HCT116 (cell line): Measurements from ENCODE around the gene CAPRIN1.

Experiments
- CEBPB ChIP-seq: IDR thresholded peaks from 2 replicates; pipeline ENCODE4 v1.6.1; 2012; ENCODE audit warnings: low read depth
- EZH2 ChIP-seq: fragments of 200-600 bp; sonication (generic); IDR thresholded peaks from 2 replicates; pipeline ENCODE4 v1.6.1; 2017; ENCODE audit warnings: antibody characterized with exemption, mixed run types
- FOSL1 ChIP-seq: IDR thresholded peaks from 2 replicates; pipeline ENCODE4 v1.6.1; 2012; ENCODE audit warnings: low read depth
- JUND ChIP-seq: IDR thresholded peaks from 2 replicates; pipeline ENCODE4 v1.6.1; 2012
- POLR2A ChIP-seq: IDR thresholded peaks from 2 replicates; pipeline ENCODE4 v1.7.0; 2011; ENCODE audit warnings: borderline replicate concordance; ENCODE audit not compliant: insufficient read depth, insufficient read length; ENCODE audit errors: extremely low read depth
- POLR2AphosphoS5 ChIP-seq: IDR thresholded peaks from 2 replicates; pipeline ENCODE4 v1.6.1; 2011; ENCODE audit warnings: mild to moderate bottlenecking, low read depth, low read length, moderate library complexity
- RAD21 ChIP-seq: IDR thresholded peaks from 2 replicates; pipeline ENCODE4 v1.6.1; 2012; ENCODE audit warnings: low read depth, mild to moderate bottlenecking
- REST ChIP-seq: IDR thresholded peaks from 2 replicates; pipeline ENCODE4 v1.6.1; 2012; ENCODE audit warnings: low read depth
- SP1 ChIP-seq: IDR thresholded peaks from 2 replicates; pipeline ENCODE4 v1.6.1; 2012; ENCODE audit warnings: low read depth
- ZNF274 ChIP-seq: fragments of 200-500 bp; sonication (Bioruptor generic); IDR thresholded peaks from 2 replicates; pipeline ENCODE4 v1.6.1; 2014; ENCODE audit warnings: mild to moderate bottlenecking, low read depth, low read length, inconsistent platforms
- TF ChIP-seq, protein P1 (sequence below), 3 experiments: fragments of 200-600 bp in 1 of 3; sonication (generic) in 1 of 3; IDR thresholded peaks in 2 of 3; conservative IDR thresholded peaks in 1 of 3; 2 replicates each; pipeline ENCODE4 v1.5.1; 2012 to 2017; ENCODE audit warnings: low read depth in 2 of 3, low read length in 2 of 3, antibody characterized with exemption in 1 of 3, borderline replicate concordance in 1 of 3, control low read depth in 1 of 3, mild to moderate bottlenecking in 1 of 3, mixed read lengths in 1 of 3, mixed run types in 1 of 3, moderate library complexity in 1 of 3; ENCODE audit not compliant: insufficient read depth in 1 of 3
- TF ChIP-seq, protein P2 (sequence below): IDR thresholded peaks from 2 replicates; pipeline ENCODE4 v1.6.1; 2012

- no peak for TF ChIP-seq SP1
- TF ChIP-seq EZH2: no peak
- no peak for TF ChIP-seq POLR2A
- TF ChIP-seq, protein P1, sequence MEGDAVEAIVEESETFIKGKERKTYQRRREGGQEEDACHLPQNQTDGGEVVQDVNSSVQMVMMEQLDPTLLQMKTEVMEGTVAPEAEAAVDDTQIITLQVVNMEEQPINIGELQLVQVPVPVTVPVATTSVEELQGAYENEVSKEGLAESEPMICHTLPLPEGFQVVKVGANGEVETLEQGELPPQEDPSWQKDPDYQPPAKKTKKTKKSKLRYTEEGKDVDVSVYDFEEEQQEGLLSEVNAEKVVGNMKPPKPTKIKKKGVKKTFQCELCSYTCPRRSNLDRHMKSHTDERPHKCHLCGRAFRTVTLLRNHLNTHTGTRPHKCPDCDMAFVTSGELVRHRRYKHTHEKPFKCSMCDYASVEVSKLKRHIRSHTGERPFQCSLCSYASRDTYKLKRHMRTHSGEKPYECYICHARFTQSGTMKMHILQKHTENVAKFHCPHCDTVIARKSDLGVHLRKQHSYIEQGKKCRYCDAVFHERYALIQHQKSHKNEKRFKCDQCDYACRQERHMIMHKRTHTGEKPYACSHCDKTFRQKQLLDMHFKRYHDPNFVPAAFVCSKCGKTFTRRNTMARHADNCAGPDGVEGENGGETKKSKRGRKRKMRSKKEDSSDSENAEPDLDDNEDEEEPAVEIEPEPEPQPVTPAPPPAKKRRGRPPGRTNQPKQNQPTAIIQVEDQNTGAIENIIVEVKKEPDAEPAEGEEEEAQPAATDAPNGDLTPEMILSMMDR (IDR thresholded peaks at IDR 0.05 in 2 of 3, conservative IDR thresholded peaks at IDR 0.05 in 1 of 3; ENCODE audit: borderline replicate concordance in 1 of 3, insufficient read depth in 1 of 3, low read depth in 2 of 3, low read length in 2 of 3): no peak
- TF ChIP-seq ZNF274: no peak
- TF ChIP-seq FOSL1: no peak
- no peak for TF ChIP-seq REST
- no peak for TF ChIP-seq JUND
- TF ChIP-seq POLR2AphosphoS5: no peak
- no peak for TF ChIP-seq RAD21
- TF ChIP-seq CEBPB: no peak
- TF ChIP-seq, protein P2, sequence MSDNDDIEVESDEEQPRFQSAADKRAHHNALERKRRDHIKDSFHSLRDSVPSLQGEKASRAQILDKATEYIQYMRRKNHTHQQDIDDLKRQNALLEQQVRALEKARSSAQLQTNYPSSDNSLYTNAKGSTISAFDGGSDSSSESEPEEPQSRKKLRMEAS: no peak
These were observed 23.8 kb upstream of the CAPRIN1 start for GRCh38 chr11:34027516-34028408.
